ENCODE data around the gene GALNS. TPM values are rescaled to one million over a fixed set of nuclear protein-coding genes. Genes with fewer than 3 reads are reported as not detected.

The GALNS gene
- total RNA-seq, 2 experiments from 2014 or later = 17.2 to 49.0 TPM

DNA sequence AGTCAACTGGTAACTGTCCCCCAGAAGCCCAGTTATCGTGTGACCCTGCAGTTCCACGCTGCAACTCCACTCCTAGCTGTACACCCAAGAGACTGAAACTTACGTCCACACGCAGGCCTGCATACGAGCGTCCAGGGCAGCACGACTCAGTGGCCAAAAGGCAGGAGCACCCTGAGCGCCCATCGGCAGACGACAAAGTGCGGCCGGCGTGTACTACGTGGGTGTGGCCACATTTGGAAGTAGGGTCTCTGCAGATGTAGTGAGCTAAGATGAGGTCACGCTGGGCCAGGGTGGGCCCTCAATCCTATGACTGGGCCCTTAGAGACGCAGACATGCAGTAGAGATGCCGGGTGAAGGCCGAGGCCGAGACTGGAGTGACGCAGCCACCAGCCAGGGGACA, 13.5 kb downstream of the GALNS start:
- H3K4me1 ChIP-seq (ENCODE audit: insufficient read depth, low read length, poor library complexity, severe bottlenecking) = no peaks in the 10 kb centered on the region
- H3K9me3 ChIP-seq (ENCODE audit: low read length) = no peaks in the 10 kb centered on the region
- H2AFZ ChIP-seq (ENCODE audit: low read length) = no peak overlapping the region
- no peaks in the 10 kb centered on the region for H3K36me3 ChIP-seq (ENCODE audit: insufficient read depth, low read length)
- H3K9me2 ChIP-seq (ENCODE audit: insufficient read depth, low read length) = no peaks in the 10 kb centered on the region
- no peak overlapping the region for H3K27ac ChIP-seq (ENCODE audit: low read depth, low read length, poor library complexity, severe bottlenecking)
- no peak for TF ChIP-seq EZH2phosphoT487 (IDR thresholded peaks at IDR 0.05; ENCODE audit: borderline replicate concordance, low read depth, low read length)
- TF ChIP-seq, protein P1, sequence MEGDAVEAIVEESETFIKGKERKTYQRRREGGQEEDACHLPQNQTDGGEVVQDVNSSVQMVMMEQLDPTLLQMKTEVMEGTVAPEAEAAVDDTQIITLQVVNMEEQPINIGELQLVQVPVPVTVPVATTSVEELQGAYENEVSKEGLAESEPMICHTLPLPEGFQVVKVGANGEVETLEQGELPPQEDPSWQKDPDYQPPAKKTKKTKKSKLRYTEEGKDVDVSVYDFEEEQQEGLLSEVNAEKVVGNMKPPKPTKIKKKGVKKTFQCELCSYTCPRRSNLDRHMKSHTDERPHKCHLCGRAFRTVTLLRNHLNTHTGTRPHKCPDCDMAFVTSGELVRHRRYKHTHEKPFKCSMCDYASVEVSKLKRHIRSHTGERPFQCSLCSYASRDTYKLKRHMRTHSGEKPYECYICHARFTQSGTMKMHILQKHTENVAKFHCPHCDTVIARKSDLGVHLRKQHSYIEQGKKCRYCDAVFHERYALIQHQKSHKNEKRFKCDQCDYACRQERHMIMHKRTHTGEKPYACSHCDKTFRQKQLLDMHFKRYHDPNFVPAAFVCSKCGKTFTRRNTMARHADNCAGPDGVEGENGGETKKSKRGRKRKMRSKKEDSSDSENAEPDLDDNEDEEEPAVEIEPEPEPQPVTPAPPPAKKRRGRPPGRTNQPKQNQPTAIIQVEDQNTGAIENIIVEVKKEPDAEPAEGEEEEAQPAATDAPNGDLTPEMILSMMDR (conservative IDR thresholded peaks at IDR 0.05; ENCODE audit: low read length) = no peak
- intact Hi-C loops (cut with micrococcal nuclease; ENCODE audit: unreplicated experiment) = no loop called here
- H3K4me3 ChIP-seq (ENCODE audit: low read depth, low read length, poor library complexity, severe bottlenecking) = no peak overlapping the region
- ChIA-PET POLR2A (no interaction called here), CTCF (ENCODE audit: unreplicated experiment) (no interaction called here)
- DNase-seq (ENCODE audit: low spot score) = no peak
- H4K20me1 ChIP-seq (ENCODE audit: insufficient read depth, low read length) = no peaks in the 10 kb centered on the region
- BruUV-seq (replicated peaks) = no TSS peak
- H3K4me2 ChIP-seq (ENCODE audit: low read length) = no peak overlapping the region
- no peaks in the 10 kb centered on the region for H3K79me2 ChIP-seq (ENCODE audit: insufficient read depth, low read depth, low read length)

DNA sequence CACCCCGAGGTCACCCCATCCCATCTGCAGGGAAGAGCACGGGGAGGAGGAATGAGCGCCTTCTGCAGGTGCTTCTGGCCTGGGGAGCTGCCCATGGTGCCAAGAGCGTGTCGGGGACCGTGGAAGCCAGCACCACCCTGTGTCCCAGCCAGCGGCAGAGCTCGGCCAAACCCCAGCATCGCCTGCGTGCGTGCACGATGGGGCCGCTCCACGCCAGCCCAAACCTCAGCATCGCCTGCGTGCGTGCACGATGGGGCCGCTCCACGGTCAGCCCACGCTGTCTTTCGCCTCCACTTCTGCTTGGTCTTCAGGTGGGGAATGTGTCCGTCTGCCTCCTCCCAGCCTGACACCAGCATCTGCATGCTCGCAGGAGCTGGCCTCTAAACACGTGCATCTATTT, 13.9 kb downstream of the GALNS start:
- H3K4me1 ChIP-seq (ENCODE audit: insufficient read depth, low read length, poor library complexity, severe bottlenecking) = no peaks in the 10 kb centered on the region
- intact Hi-C loops (cut with micrococcal nuclease; ENCODE audit: unreplicated experiment) = no loop called here
- H3K4me3 ChIP-seq (ENCODE audit: low read depth, low read length, poor library complexity, severe bottlenecking) = no peak overlapping the region
- no peak overlapping the region for H3K4me2 ChIP-seq (ENCODE audit: low read length)
- no peaks in the 10 kb centered on the region for H4K20me1 ChIP-seq (ENCODE audit: insufficient read depth, low read length)
- H3K79me2 ChIP-seq (ENCODE audit: insufficient read depth, low read depth, low read length) = no peaks in the 10 kb centered on the region
- no peaks in the 10 kb centered on the region for H3K9me3 ChIP-seq (ENCODE audit: low read length)
- POLR2A ChIA-PET = no interaction called here
- no peak for DNase-seq (ENCODE audit: low spot score)
- BruUV-seq (replicated peaks) = no TSS peak
- H3K9me2 ChIP-seq (ENCODE audit: insufficient read depth, low read length) = no peaks in the 10 kb centered on the region
- H3K27ac ChIP-seq (ENCODE audit: low read depth, low read length, poor library complexity, severe bottlenecking) = no peak overlapping the region
- no peak overlapping the region for H2AFZ ChIP-seq (ENCODE audit: low read length)
- no peaks in the 10 kb centered on the region for H3K36me3 ChIP-seq (ENCODE audit: insufficient read depth, low read length)
- TF ChIP-seq, protein P1 (conservative IDR thresholded peaks at IDR 0.05; ENCODE audit: low read length) = no peak
- TF ChIP-seq EZH2phosphoT487 (IDR thresholded peaks at IDR 0.05; ENCODE audit: borderline replicate concordance, low read depth, low read length) = no peak
- CTCF ChIA-PET (ENCODE audit: unreplicated experiment) = no interaction called here

DNA sequence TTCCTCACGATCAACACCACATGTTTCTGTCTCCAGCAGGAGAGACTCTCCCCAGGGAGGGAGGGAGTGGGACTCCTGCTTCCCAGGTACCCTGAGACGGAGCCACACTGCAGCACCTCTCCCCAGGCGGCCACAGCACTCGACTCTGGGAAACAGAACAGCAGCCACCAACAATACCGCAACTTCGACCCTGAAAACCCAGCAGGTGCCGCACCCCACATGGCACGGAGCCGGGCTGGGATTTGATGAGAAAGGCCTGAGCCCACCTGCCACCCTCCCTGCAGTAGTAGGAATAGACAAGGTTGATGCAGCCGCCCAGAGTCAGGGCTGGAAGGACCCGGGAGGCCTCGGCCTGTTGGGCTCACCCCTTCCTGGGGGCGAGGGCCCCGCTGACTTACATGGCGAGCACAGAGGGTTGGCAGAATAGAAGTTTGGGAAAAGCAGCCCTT, 14.4 kb downstream of the GALNS start:
- H3K4me1 ChIP-seq (ENCODE audit: insufficient read depth, low read length, poor library complexity, severe bottlenecking) = no peaks in the 10 kb centered on the region
- ChIA-PET CTCF (ENCODE audit: unreplicated experiment) (no interaction called here), POLR2A (no interaction called here)
- no peak for DNase-seq (ENCODE audit: low spot score)
- H3K36me3 ChIP-seq (ENCODE audit: insufficient read depth, low read length) = no peaks in the 10 kb centered on the region
- intact Hi-C loops (cut with micrococcal nuclease; ENCODE audit: unreplicated experiment) = no loop called here
- H4K20me1 ChIP-seq (ENCODE audit: insufficient read depth, low read length) = no peaks in the 10 kb centered on the region
- no peak overlapping the region for H3K27ac ChIP-seq (ENCODE audit: low read depth, low read length, poor library complexity, severe bottlenecking)
- no TSS peak for BruUV-seq (replicated peaks)
- no peak overlapping the region for H3K4me2 ChIP-seq (ENCODE audit: low read length)
- no peaks in the 10 kb centered on the region for H3K79me2 ChIP-seq (ENCODE audit: insufficient read depth, low read depth, low read length)
- H3K9me3 ChIP-seq (ENCODE audit: low read length) = no peaks in the 10 kb centered on the region
- TF ChIP-seq, protein P1 (conservative IDR thresholded peaks at IDR 0.05; ENCODE audit: low read length) = no peak
- TF ChIP-seq EZH2phosphoT487 (IDR thresholded peaks at IDR 0.05; ENCODE audit: borderline replicate concordance, low read depth, low read length) = no peak
- no peaks in the 10 kb centered on the region for H3K9me2 ChIP-seq (ENCODE audit: insufficient read depth, low read length)
- H3K4me3 ChIP-seq (ENCODE audit: low read depth, low read length, poor library complexity, severe bottlenecking) = no peak overlapping the region
- no peak overlapping the region for H2AFZ ChIP-seq (ENCODE audit: low read length)
